Myocyte (in vitro differentiated cells): Measurements from ENCODE around the gene IMMT. TPM values are rescaled to one million over a fixed set of nuclear protein-coding genes. Genes with fewer than 3 reads are reported as not detected.

Experiments
- DNase-seq: peaks from one replicate; pipeline ENCODE4 v3.0.0-alpha.2; 2012; ENCODE audit warnings: low read depth
- total RNA-seq: library from RNA; depleted of rRNA; stranded (reverse); fragments of >200 nt; gene quantifications from 2 replicates; pipeline ENCODE4 v1.2.3, GENCODE V29; 2014

Gene IMMT
- total RNA-seq, 1 donor from 2014 or later, result 93.0 TPM

GRCh38 chr2:86143926-86144685 is 51.2 kb downstream of the IMMT start:
- DNase-seq, result no peak

GRCh38 chr2:86143307-86143706 is 52.0 kb downstream of the IMMT start:
- no peak for DNase-seq

GRCh38 chr2:86142436-86143257 is 52.6 kb downstream of the IMMT start:
- DNase-seq, result no peak

GRCh38 chr2:86140969-86141392 is 54.3 kb downstream of the IMMT start:
- DNase-seq, result peak; percentile 35

GRCh38 chr2:86139981-86140380 is 55.3 kb downstream of the IMMT start:
- no peak for DNase-seq

GRCh38 chr2:86138736-86139625 is 56.3 kb downstream of the IMMT start:
- DNase-seq, result no peak

- no peak for DNase-seq
Observed at GRCh38 chr2:86136141-86136540, 59.1 kb downstream of the IMMT start.

GRCh38 chr2:86135653-86136052 is 59.6 kb downstream of the IMMT start:
- no peak for DNase-seq

- no peak for DNase-seq
Observed at GRCh38 chr2:86134709-86135108, 60.6 kb downstream of the IMMT start.

- no peak for DNase-seq
Observed at GRCh38 chr2:86124683-86125082, 70.6 kb downstream of the IMMT start.

GRCh38 chr2:86123328-86123925 is 71.8 kb downstream of the IMMT start:
- DNase-seq, result no peak

- no peak for DNase-seq
Observed at GRCh38 chr2:86118130-86118529, 77.1 kb downstream of the IMMT start.

GRCh38 chr2:86107031-86107430 is 88.2 kb downstream of the IMMT start:
- no peak for DNase-seq

- peak; percentile 97 for DNase-seq
Observed at GRCh38 chr2:86105969-86106945, 89.0 kb downstream of the IMMT start, which contains the start of gene PTCD3. TSS of gene PTCD3 (plus strand) at chr2:86106235. CDS start at chr2:86106248, 13 bp downstream.

GRCh38 chr2:86105252-86105968 is 89.9 kb downstream of the IMMT start, which contains the start of gene POLR1A:
TSS of gene POLR1A (minus strand) at chr2:86105886. CDS start at chr2:86105776, 110 bp downstream.
- DNase-seq, result peak; percentile 96

GRCh38 chr2:86102157-86102556 is 93.1 kb downstream of the IMMT start:
- no peak for DNase-seq

GRCh38 chr2:86097913-86098312 is 97.3 kb downstream of the IMMT start:
- DNase-seq, result no peak

- DNase-seq, result peak; percentile 28
Observed at GRCh38 chr2:86097114-86097896, 98.0 kb downstream of the IMMT start.
